Heart left ventricle (tissue), 16 donors: ENCODE measurements around the gene PROSER2. TPM values are rescaled to one million over a fixed set of nuclear protein-coding genes. Genes with fewer than 3 reads are reported as not detected.

Experiments
- ATAC-seq, 4 donors: fragments of 200-7000 bp; cut with Tn5 transposase; one replicate each; pipeline ENCODE4 v1.9.1; 2020 to 2022; ENCODE audit warnings: moderate library complexity in 4 of 4, mild to moderate bottlenecking in 3 of 4, moderate number of reproducible peaks in 1 of 4
- DNase-seq, 5 donors: peaks; one replicate each; pipeline ENCODE4 v3.0.0-alpha.2; 2020
- H3K27ac ChIP-seq, 12 donors: fragments of 200-600 bp; sonication (generic) in 4 of 12; one replicate each; pipeline versions ENCODE4 v1.5.0 to v1.8.0; 2016 to 2022; ENCODE audit warnings: mild to moderate bottlenecking in 2 of 12
- H3K27me3 ChIP-seq, 9 donors: fragments of 200-600 bp; sonication (generic) in 2 of 9; one replicate each; pipeline versions ENCODE4 v1.5.1 to v1.8.0; 2016 to 2022; ENCODE audit warnings: mild to moderate bottlenecking in 3 of 9
- H3K36me3 ChIP-seq, 9 donors: fragments of 200-600 bp; sonication (generic) in 2 of 9; one replicate each; pipeline versions ENCODE4 v1.5.0 to v1.8.0; 2018 to 2022; ENCODE audit warnings: mild to moderate bottlenecking in 2 of 9
- H3K4me1 ChIP-seq, 12 donors: fragments of 200-600 bp; sonication (generic) in 4 of 12; one replicate each; pipeline versions ENCODE4 v1.5.0 to v1.8.0; 2016 to 2022; ENCODE audit warnings: mild to moderate bottlenecking in 3 of 12
- H3K4me3 ChIP-seq, 12 donors: fragments of 200-600 bp; sonication (generic) in 4 of 12; one replicate each; pipeline versions ENCODE4 v1.5.0 to v1.8.0; 2017 to 2022; ENCODE audit warnings: mild to moderate bottlenecking in 9 of 12, moderate library complexity in 4 of 12
- H3K9me3 ChIP-seq, 12 donors: fragments of 200-600 bp; sonication (generic) in 4 of 12; one replicate each; pipeline versions ENCODE4 v1.5.0 to v1.8.0; 2016 to 2022; ENCODE audit warnings: mild to moderate bottlenecking in 1 of 12
- CTCF ChIP-seq, 12 donors: fragments of 200-600 bp; sonication (generic) in 4 of 12; IDR thresholded peaks; one replicate each; pipeline versions ENCODE4 v1.5.0 to v1.8.0; 2018 to 2022; ENCODE audit warnings: antibody characterized with exemption in 12 of 12, mild to moderate bottlenecking in 5 of 12
- POLR2A ChIP-seq, 2 donors: fragments of 450-650 bp; IDR thresholded peaks; one replicate each; pipeline ENCODE4 v1.6.1; 2017; ENCODE audit warnings: antibody characterized with exemption in 2 of 2, mild to moderate bottlenecking in 2 of 2, moderate library complexity in 2 of 2
- WGBS, 4 donors: extraction: QIAGEN DNeasy Blood & Tissue Kit in 2 of 4; methylation state at CpG; one replicate each; pipeline versions ENCODE4 v1.1.5 to v1.1.7; 2013 to 2018; 5-methylcytosine and 5-hydroxymethylcytosine counted together
- intact Hi-C, 10 donors: fragments of 100-400 bp; cut with DNase I; formaldehyde crosslinking; loops; one replicate each; pipeline versions ENCODE4 v1.11.1 to v1.14.2; 2022
- polyA plus RNA-seq, 2 donors: library from polyadenylated mRNA; stranded (reverse); fragments of 200-250 nt; gene quantifications; one replicate each; pipeline ENCODE4 v1.2.3, GENCODE V29; 2013
- total RNA-seq, 9 donors: library from RNA; depleted of rRNA in 2 of 9; stranded (reverse); fragments of >200 nt in 2 of 9; fragmentation: NEBNext Ultra II Directional in 3 of 9; extraction: Animal tissue kit (Norgen Biotek cat#: 25700) in 3 of 9; gene quantifications; one replicate each; pipeline versions ENCODE4 v1.1.0 to v1.2.4, GENCODE V29; 2016 to 2023
- donor health status: ischemic (EF 13 %, LVEDD 7.1; RV severe dilation, severe dysfunction).
- donor health status: healthy with polysubstance abuse.
- donor health status: DM: no; HTN: yes; CAD: no.
- donor health status: DM: no; HTN: no; CAD: no.
- donor health status: ischemic (EF 25% LVEDD 6.9; RV normal size, moderate dysfunction).
- donor health status: ischemic (EF 25% LVEDD 5.7; RV mildly dilated, moderate dysfunction).
- donor health status: healthy.
- donor health status: DM: yes; HTN: yes; CAD: no.
- donor health status: ischemic (EF 35%, LVEDD 5.7; RV mildly dilated, moderate dysfunction).
- donor health status: nonischemic (EF 11% LVEDD 7.7; RV severe dilation, severe dysfunction).
- donor health status: DM: yes; HTN: yes; CAD: no.
- donor health status: PGD.
- donor health status: ischemic (EF 29% LVEDD 5.4; RV normal size, mild dysfunction).
- donor health status: nonischemic (EF 23%, LVEDD 6.1; RV moderate dilation, normal function).

PROSER2 gene
- total and polyA plus RNA-seq, 11 donors = 0.38 to 3.3 (median 0.83) TPM

DNA sequence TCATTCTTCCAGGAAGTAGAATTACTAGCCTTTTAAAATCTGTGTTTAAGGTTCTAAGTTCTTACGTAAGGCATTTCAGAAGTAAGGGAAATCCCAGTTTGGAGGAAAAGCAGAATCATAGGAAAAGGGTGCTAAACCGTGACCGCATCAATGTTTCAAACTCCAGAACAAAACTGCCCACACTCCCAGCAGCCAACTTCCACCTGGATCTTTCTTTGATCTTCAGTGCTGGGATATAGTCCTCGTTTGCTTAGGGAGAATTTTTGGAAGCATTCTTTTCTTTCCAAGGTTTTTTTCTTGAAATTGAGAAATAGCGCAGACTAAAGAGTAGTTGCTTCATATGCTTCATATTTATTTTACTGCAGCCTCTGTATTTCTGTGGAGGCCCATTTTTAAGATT lies 8.9 kb downstream of the PROSER2 start:
- Histone ChIP-seq H3K4me3 (no peak overlapping the region), H3K27ac (no peak overlapping the region), H3K36me3 (no peaks in the 10 kb centered on the region), H3K9me3 (no peaks in the 10 kb centered on the region), H3K4me1 (no peaks in the 10 kb centered on the region), H3K27me3 (no peaks in the 10 kb centered on the region)
- 79 to 90% (median 87%) methylated on average over 5 of the region's 5 CpGs for WGBS, 4 donors
- TF ChIP-seq POLR2A (IDR thresholded peaks at IDR 0.05) (no peak), CTCF (IDR thresholded peaks at IDR 0.05) (no peak)
- intact Hi-C loops = no loop called here
- no peak for DNase-seq
- ATAC-seq = no peak

DNA sequence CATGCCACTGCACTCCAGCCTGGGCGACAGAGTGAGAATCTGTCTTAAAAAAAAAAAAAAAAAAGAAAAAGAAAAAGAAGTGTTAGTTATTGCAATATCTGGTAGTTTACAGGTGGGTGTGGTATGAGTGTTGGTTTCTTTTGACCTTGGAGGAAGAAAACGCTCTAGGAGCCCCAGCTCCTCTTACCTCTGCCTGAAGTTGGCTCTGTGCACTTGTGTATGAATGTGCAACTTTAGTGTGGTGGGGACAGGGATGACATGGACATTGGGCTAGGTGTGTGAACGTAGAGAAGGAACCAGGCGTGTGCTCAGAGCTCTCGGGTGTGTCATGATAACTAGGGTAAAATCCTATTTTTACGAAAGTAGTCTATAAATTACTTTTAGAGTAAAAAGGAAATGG lies 11.9 kb downstream of the PROSER2 start:
- Histone ChIP-seq H3K36me3 (no peaks in the 10 kb centered on the region), H3K4me1 (no peaks in the 10 kb centered on the region), H3K27me3 (no peaks in the 10 kb centered on the region), H3K4me3 (no peak overlapping the region), H3K9me3 (no peaks in the 10 kb centered on the region), H3K27ac (no peak overlapping the region)
- WGBS, 4 donors = 79 to 90% (median 83%) methylated on average over 6 of the region's 6 CpGs
- ATAC-seq = no peak
- intact Hi-C loops = no loop called here
- no peak for TF ChIP-seq CTCF (IDR thresholded peaks at IDR 0.05)
- no peak for TF ChIP-seq POLR2A (IDR thresholded peaks at IDR 0.05)
- DNase-seq = no peak

- intact Hi-C loops = no loop called here
- DNase-seq = no peak
- 90 to 94% (median 91%) methylated on average over 8 of the region's 8 CpGs for WGBS, 4 donors
- H3K27me3 ChIP-seq = no peaks in the 10 kb centered on the region
- no peaks in the 10 kb centered on the region for H3K4me1 ChIP-seq
- H3K4me3 ChIP-seq = no peak overlapping the region
- H3K36me3 ChIP-seq = no peaks in the 10 kb centered on the region
- H3K9me3 ChIP-seq = no peaks in the 10 kb centered on the region
- no peak for ATAC-seq
- no peak overlapping the region for H3K27ac ChIP-seq
- no peak for TF ChIP-seq CTCF (IDR thresholded peaks at IDR 0.05)
- no peak for TF ChIP-seq POLR2A (IDR thresholded peaks at IDR 0.05)
These were observed 12.5 kb downstream of the PROSER2 start for GRCh38 chr10:11835704-11836103.

DNA sequence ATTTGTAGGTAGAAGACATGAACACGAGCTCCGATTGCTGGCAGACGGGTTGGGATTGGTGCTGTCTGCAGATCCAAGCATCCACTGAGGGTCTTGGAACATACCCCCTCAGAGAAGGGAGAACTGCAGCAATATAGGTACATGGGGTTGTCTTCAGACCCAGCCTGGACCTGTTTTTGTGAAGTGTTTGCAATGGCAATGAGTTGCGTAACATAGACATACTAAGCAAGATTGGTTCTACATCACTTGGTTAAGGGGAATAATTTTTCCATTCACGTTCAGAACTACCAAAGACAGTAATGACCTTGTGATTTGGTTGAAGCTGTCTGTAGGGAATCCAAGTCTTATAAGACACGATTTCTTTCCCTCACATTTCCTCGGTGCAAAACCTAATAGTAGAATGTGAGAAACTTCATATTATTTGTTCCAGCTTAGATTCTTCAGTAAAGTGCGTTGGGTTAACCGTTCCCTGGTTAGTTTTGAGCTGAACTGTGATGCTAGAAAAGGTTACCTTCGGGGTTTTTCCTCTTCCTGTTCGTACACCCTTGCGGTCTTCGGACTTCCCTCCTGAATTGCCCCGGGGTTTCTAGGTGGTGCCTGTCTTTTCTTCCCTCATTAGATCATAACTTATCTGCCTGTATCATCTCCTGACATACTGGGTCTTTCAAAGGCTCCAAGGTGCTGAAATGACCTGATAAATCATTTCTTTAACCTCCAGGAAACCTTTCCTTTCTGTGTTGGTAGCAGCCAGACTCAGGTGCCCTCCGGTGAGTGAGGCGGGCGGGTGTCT lies 14.4 kb downstream of the PROSER2 start:
- H3K4me3 ChIP-seq = no peak overlapping the region
- DNase-seq = no peak
- WGBS, 4 donors = 84 to 92% (median 87%) methylated on average over 17 of the region's 17 CpGs
- no peak for ATAC-seq
- intact Hi-C loops = no loop called here
- H3K27me3 ChIP-seq = no peaks in the 10 kb centered on the region
- TF ChIP-seq POLR2A (IDR thresholded peaks at IDR 0.05) (no peak), CTCF (IDR thresholded peaks at IDR 0.05) (no peak)
- no peaks in the 10 kb centered on the region for H3K4me1 ChIP-seq
- no peak overlapping the region for H3K27ac ChIP-seq
- H3K36me3 ChIP-seq = no peaks in the 10 kb centered on the region
- no peaks in the 10 kb centered on the region for H3K9me3 ChIP-seq
